SK-N-SH treated with all-trans-retinoic acid at 6 μM for 48 hours (cell line): ENCODE results near the gene ACBD6.

Experiments used
- ATAC-seq: fragments of 200-7000 bp; cut with Tn5 transposase; 3 replicates; pipeline ENCODE4 v1.9.1; 2020; ENCODE audit warnings: mild to moderate bottlenecking, moderate library complexity
- ARNTL ChIP-seq: fragments of 450-650 bp; formaldehyde crosslinking; IDR thresholded peaks from 2 replicates; pipeline ENCODE4 v1.5.0; 2020; ENCODE audit warnings: low read depth, mild to moderate bottlenecking, moderate library complexity, borderline replicate concordance
- BACH2 ChIP-seq: fragments of 250-450 bp; sonication (Bioruptor Pico); IDR thresholded peaks from 2 replicates; pipeline ENCODE4 v1.9.0; 2021; ENCODE audit warnings: mild to moderate bottlenecking, borderline replicate concordance
- CSDC2 ChIP-seq: fragments of 250-450 bp; sonication (Bioruptor Pico); IDR thresholded peaks from 2 replicates; pipeline ENCODE4 v1.5.0; 2020; ENCODE audit warnings: mild to moderate bottlenecking, moderate library complexity
- CSRNP3 ChIP-seq: fragments of 250-450 bp; sonication (Bioruptor Pico); IDR thresholded peaks from 2 replicates; pipeline ENCODE4 v1.5.1; 2021; ENCODE audit warnings: mild to moderate bottlenecking, moderate library complexity
- ESRRG ChIP-seq: fragments of 250-450 bp; sonication (Bioruptor Pico); IDR thresholded peaks from 2 replicates; pipeline ENCODE4 v1.6.1; 2021; ENCODE audit warnings: mild to moderate bottlenecking
- GLIS3 ChIP-seq: fragments of 250-450 bp; sonication (Bioruptor Pico); IDR thresholded peaks from 2 replicates; pipeline ENCODE4 v1.5.0; 2020; ENCODE audit warnings: mild to moderate bottlenecking, moderate library complexity
- ISL1 ChIP-seq: fragments of 250-450 bp; sonication (Bioruptor Pico); IDR thresholded peaks from 2 replicates; pipeline ENCODE4 v2.1.2; 2022; ENCODE audit warnings: mild to moderate bottlenecking, moderate library complexity
- OSR1 ChIP-seq: fragments of 250-450 bp; sonication (Bioruptor Pico); IDR thresholded peaks from 2 replicates; pipeline ENCODE4 v1.8.0; 2022; ENCODE audit warnings: moderate library complexity, mild to moderate bottlenecking, inconsistent platforms
- POU6F1 ChIP-seq: fragments of 250-450 bp; sonication (Bioruptor Pico); IDR thresholded peaks from 2 replicates; pipeline ENCODE4 v1.8.0; 2021; ENCODE audit warnings: low read depth, mild to moderate bottlenecking, moderate library complexity, borderline replicate concordance
- RARB ChIP-seq: fragments of 250-450 bp; sonication (Bioruptor Pico); IDR thresholded peaks from 2 replicates; pipeline ENCODE4 v1.8.0; 2021; ENCODE audit warnings: mild to moderate bottlenecking, moderate library complexity
- SNAI2 ChIP-seq: fragments of 250-450 bp; sonication (Bioruptor Pico); IDR thresholded peaks from 2 replicates; pipeline ENCODE4 v1.5.0; 2020; ENCODE audit warnings: mild to moderate bottlenecking, moderate library complexity
- TCF4 ChIP-seq: fragments of 250-450 bp; sonication (Bioruptor Pico); IDR thresholded peaks from 2 replicates; pipeline ENCODE4 v1.8.0; 2021; ENCODE audit warnings: mild to moderate bottlenecking, moderate library complexity, borderline replicate concordance
- TOX ChIP-seq: fragments of 250-450 bp; sonication (Bioruptor Pico); IDR thresholded peaks from 2 replicates; pipeline ENCODE4 v1.8.0; 2021; ENCODE audit warnings: mild to moderate bottlenecking, moderate library complexity, borderline replicate concordance
- TSHZ2 ChIP-seq: fragments of 250-450 bp; sonication (Bioruptor Pico); IDR thresholded peaks from 2 replicates; pipeline ENCODE4 v1.5.0; 2020; ENCODE audit warnings: mild to moderate bottlenecking, moderate library complexity
- ZC3H10 ChIP-seq: fragments of 250-450 bp; sonication (Bioruptor Pico); IDR thresholded peaks from 2 replicates; pipeline ENCODE4 v1.5.1; 2021; ENCODE audit warnings: mild to moderate bottlenecking, moderate library complexity
- ZFP3 ChIP-seq: fragments of 250-450 bp; sonication (Bioruptor Pico); IDR thresholded peaks from 2 replicates; pipeline ENCODE4 v1.5.0; 2020; ENCODE audit warnings: mild to moderate bottlenecking, moderate library complexity
- ZFP30 ChIP-seq: fragments of 450-650 bp; formaldehyde crosslinking; IDR thresholded peaks from 2 replicates; pipeline ENCODE4 v1.5.0; 2022; ENCODE audit warnings: mild to moderate bottlenecking, moderate library complexity
- ZNF565 ChIP-seq: fragments of 450-650 bp; formaldehyde crosslinking; conservative IDR thresholded peaks from 2 replicates; pipeline ENCODE4 v1.5.0; 2020; ENCODE audit warnings: low read depth, mild to moderate bottlenecking, moderate library complexity
- ZNF70 ChIP-seq: fragments of 450-650 bp; formaldehyde crosslinking; IDR thresholded peaks from 2 replicates; pipeline ENCODE4 v1.5.0; 2020; ENCODE audit warnings: mild to moderate bottlenecking, moderate library complexity
- ZNF8 ChIP-seq: fragments of 450-650 bp; formaldehyde crosslinking; IDR thresholded peaks from 2 replicates; pipeline ENCODE4 v1.5.0; 2020; ENCODE audit warnings: mild to moderate bottlenecking, moderate library complexity
- TF ChIP-seq, protein P1 (sequence below): fragments of 250-450 bp; sonication (Bioruptor Pico); IDR thresholded peaks from 2 replicates; pipeline ENCODE4 v1.8.0; 2020; ENCODE audit warnings: mild to moderate bottlenecking, moderate library complexity, borderline replicate concordance
- TF ChIP-seq, protein P2 (sequence below): fragments of 250-450 bp; sonication (Bioruptor Pico); IDR thresholded peaks from 2 replicates; pipeline ENCODE4 v1.5.1; 2020; ENCODE audit warnings: low read depth, mild to moderate bottlenecking, moderate library complexity

The ACBD6 gene

GRCh38 chr1:180255536-180256340 is 246.6 kb downstream of the ACBD6 start:
- no peak for ATAC-seq
- TF ChIP-seq POU6F1 (CRISPR knock-in tag) = no peak
- no peak for TF ChIP-seq CSRNP3 (CRISPR knock-in tag)
- no peak for TF ChIP-seq OSR1
- no peak for TF ChIP-seq ESRRG (CRISPR knock-in tag)
- TF ChIP-seq ZNF8 = no peak
- no peak for TF ChIP-seq GLIS3 (CRISPR knock-in tag)
- TF ChIP-seq ZNF70 = no peak

GRCh38 chr1:180254854-180255253 is 247.5 kb downstream of the ACBD6 start:
- TF ChIP-seq TOX (CRISPR knock-in tag) = no peak
- TF ChIP-seq POU6F1 (CRISPR knock-in tag) = no peak
- no peak for TF ChIP-seq RARB (CRISPR knock-in tag)
- TF ChIP-seq ZC3H10 (CRISPR knock-in tag) = no peak
- no peak for TF ChIP-seq ZNF565 (CRISPR knock-in tag)
- TF ChIP-seq TCF4 = no peak
- TF ChIP-seq GLIS3 (CRISPR knock-in tag) = no peak
- TF ChIP-seq ZFP30 (CRISPR knock-in tag) = no peak
- no peak for TF ChIP-seq ISL1 (CRISPR knock-in tag)
- TF ChIP-seq SNAI2 (CRISPR knock-in tag) = no peak
- no peak for TF ChIP-seq ZNF70
- no peak for TF ChIP-seq ZFP3 (CRISPR knock-in tag)
- TF ChIP-seq OSR1 = no peak
- TF ChIP-seq BACH2 (CRISPR knock-in tag) = no peak
- no peak for TF ChIP-seq TSHZ2
- no peak for TF ChIP-seq ARNTL (CRISPR knock-in tag)
- TF ChIP-seq, protein P1, sequence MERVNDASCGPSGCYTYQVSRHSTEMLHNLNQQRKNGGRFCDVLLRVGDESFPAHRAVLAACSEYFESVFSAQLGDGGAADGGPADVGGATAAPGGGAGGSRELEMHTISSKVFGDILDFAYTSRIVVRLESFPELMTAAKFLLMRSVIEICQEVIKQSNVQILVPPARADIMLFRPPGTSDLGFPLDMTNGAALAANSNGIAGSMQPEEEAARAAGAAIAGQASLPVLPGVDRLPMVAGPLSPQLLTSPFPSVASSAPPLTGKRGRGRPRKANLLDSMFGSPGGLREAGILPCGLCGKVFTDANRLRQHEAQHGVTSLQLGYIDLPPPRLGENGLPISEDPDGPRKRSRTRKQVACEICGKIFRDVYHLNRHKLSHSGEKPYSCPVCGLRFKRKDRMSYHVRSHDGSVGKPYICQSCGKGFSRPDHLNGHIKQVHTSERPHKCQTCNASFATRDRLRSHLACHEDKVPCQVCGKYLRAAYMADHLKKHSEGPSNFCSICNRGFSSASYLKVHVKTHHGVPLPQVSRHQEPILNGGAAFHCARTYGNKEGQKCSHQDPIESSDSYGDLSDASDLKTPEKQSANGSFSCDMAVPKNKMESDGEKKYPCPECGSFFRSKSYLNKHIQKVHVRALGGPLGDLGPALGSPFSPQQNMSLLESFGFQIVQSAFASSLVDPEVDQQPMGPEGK (CRISPR knock-in tag) = no peak
- no peak for TF ChIP-seq CSDC2
- TF ChIP-seq, protein P2, sequence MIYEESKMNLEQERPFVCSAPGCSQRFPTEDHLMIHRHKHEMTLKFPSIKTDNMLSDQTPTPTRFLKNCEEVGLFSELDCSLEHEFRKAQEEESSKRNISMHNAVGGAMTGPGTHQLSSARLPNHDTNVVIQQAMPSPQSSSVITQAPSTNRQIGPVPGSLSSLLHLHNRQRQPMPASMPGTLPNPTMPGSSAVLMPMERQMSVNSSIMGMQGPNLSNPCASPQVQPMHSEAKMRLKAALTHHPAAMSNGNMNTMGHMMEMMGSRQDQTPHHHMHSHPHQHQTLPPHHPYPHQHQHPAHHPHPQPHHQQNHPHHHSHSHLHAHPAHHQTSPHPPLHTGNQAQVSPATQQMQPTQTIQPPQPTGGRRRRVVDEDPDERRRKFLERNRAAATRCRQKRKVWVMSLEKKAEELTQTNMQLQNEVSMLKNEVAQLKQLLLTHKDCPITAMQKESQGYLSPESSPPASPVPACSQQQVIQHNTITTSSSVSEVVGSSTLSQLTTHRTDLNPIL = no peak
- ATAC-seq = no peak
